SU-DHL-6 (cell line): ENCODE results near the gene ZNF341.

Experiments
- H2AFZ ChIP-seq: fragments of 200-600 bp; sonication (generic); 2 replicates; pipeline ENCODE4 v1.6.1; 2014; ENCODE audit warnings: low read depth, mild to moderate bottlenecking, moderate library complexity, mixed read lengths, antibody characterized with exemption, low read length; ENCODE audit not compliant: severe bottlenecking
- H3F3A ChIP-seq: fragments of 200-600 bp; shearing (Covaris generic); 2 replicates; pipeline ENCODE4 v1.6.0; 2016; ENCODE audit warnings: antibody characterized with exemption, mild to moderate bottlenecking; ENCODE audit not compliant: insufficient read depth
- H3K27ac ChIP-seq: fragments of 200-600 bp; sonication (generic); 2 replicates; pipeline ENCODE4 v1.5.1; 2016; ENCODE audit warnings: low read depth, mild to moderate bottlenecking, low read length, moderate library complexity, mixed read lengths
- H3K27me3 ChIP-seq: fragments of 200-600 bp; sonication (generic), shearing (Covaris generic); 2 replicates; pipeline ENCODE4 v1.6.0; 2014; ENCODE audit warnings: mild to moderate bottlenecking, low read length
- H3K36me3 ChIP-seq: fragments of 200-600 bp; sonication (generic); 2 replicates; pipeline ENCODE4 v1.6.1; 2014; ENCODE audit warnings: mild to moderate bottlenecking, low read length, mixed read lengths
- H3K4me2 ChIP-seq: fragments of 300-600, 200-600 bp; shearing (Covaris generic), sonication (generic); 2 replicates; pipeline ENCODE4 v1.6.0; 2014; ENCODE audit warnings: low read length, low read depth, mild to moderate bottlenecking; ENCODE audit not compliant: poor library complexity, severe bottlenecking
- H3K4me3 ChIP-seq: fragments of 200-600 bp; sonication (generic); 2 replicates; pipeline ENCODE4 v1.5.1; 2014; ENCODE audit warnings: antibody characterized with exemption, low read length, mild to moderate bottlenecking, mixed read lengths; ENCODE audit not compliant: insufficient read depth, poor library complexity, severe bottlenecking
- H3K79me2 ChIP-seq: fragments of 200-600 bp; sonication (generic); 2 replicates; pipeline ENCODE4 v1.6.1; 2014; ENCODE audit warnings: mild to moderate bottlenecking, low read length, moderate library complexity; ENCODE audit not compliant: insufficient read depth
- H3K9ac ChIP-seq: fragments of 200-600 bp; sonication (generic); 2 replicates; pipeline ENCODE4 v1.7.0; 2014; ENCODE audit warnings: mild to moderate bottlenecking, low read length
- H3K9me2 ChIP-seq: fragments of 200-600 bp; sonication (generic); replicated peaks from 2 replicates; pipeline ENCODE4 v1.6.1; 2014; ENCODE audit warnings: low read length; ENCODE audit not compliant: insufficient read depth
- H3K9me3 ChIP-seq: fragments of 200-600 bp; sonication (generic); 2 replicates; pipeline ENCODE4 v1.6.1; 2014; ENCODE audit warnings: low read length, mixed read lengths; ENCODE audit not compliant: insufficient read depth
- H4K20me1 ChIP-seq: fragments of 200-600 bp; sonication (generic); 2 replicates; pipeline ENCODE4 v1.6.1; 2014; ENCODE audit warnings: low read depth, mild to moderate bottlenecking, antibody characterized with exemption, low read length, moderate library complexity, mixed read lengths
- CTCF ChIP-seq: fragments of 200-600 bp; sonication (generic); IDR thresholded peaks from one replicate; pipeline ENCODE4 v1.5.1; 2017; ENCODE audit warnings: antibody characterized with exemption, mild to moderate bottlenecking, low read length, moderate library complexity; ENCODE audit not compliant: insufficient read depth, poor library complexity, severe bottlenecking
- EZH2phosphoT487 ChIP-seq: fragments of 200-600 bp; sonication (generic), shearing (Covaris generic); conservative IDR thresholded peaks from 2 replicates; pipeline ENCODE4 v1.6.1; 2018; ENCODE audit warnings: mild to moderate bottlenecking, antibody characterized with exemption, low read length, moderate library complexity, mixed read lengths

The ZNF341 gene

GRCh38 chr20:33811776-33812151 is 80.0 kb downstream of the ZNF341 start:
- peaks cover 10% of the 10 kb centered on the region; the same call in 1 of the 2 replicates for H4K20me1 ChIP-seq

DNA sequence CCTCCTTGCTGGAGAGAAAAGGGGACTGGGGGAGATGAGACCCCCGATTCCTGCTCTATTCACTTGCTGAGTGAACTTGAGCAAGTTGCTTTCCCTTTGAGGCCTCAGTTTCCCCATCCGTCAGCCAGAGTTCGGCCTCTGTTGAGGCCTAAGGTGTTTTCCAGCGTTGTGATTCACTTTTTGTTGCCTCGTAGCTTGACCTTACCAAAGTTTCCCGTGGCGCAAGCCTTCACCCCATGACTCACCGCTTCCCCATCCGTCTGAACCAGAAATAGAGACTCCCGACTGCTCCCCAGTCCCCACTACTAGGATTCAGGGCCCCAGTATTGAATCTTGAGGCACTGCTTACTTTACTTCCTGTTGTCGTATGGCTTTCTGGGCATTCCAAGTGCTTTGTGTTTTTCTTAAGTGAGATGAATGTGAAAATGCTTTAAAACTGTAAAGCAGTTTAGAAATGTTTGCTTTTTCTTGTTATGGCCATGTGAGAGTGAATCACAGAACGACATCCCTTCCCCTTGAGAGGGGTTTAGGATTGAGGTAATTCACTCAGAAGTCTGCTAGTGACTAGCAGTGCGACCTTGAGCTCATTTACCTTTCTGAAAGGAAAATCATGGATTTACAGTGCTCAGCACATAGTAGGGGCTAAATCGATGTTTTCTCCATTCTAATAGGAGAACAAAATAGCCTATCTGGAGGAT is 80.5 kb downstream of the ZNF341 start:
- peak overlapping the region; percentile 94 for H3K4me3 ChIP-seq
- H3K79me2 ChIP-seq, result peaks cover 60% of the 10 kb centered on the region
- H3K9me3 ChIP-seq, result no peaks in the 10 kb centered on the region
- H3K27me3 ChIP-seq, result no peaks in the 10 kb centered on the region
- H3K36me3 ChIP-seq, result 0 out of 2 replicates have a peak, but pooled peaks cover 4% of the 10 kb centered on the region
- no peak overlapping the region for H2AFZ ChIP-seq
- H3K9ac ChIP-seq, result peak overlapping the region; percentile 92
- peak overlapping the region; percentile 74 for H3K4me2 ChIP-seq
- H3K27ac ChIP-seq, result peak overlapping the region; percentile 81
- H3K9me2 ChIP-seq, result no peaks in the 10 kb centered on the region
- H3F3A ChIP-seq, result 0 out of 2 replicates have a peak, but pooled peaks cover under 1% of the 10 kb centered on the region
- H4K20me1 ChIP-seq, result peaks cover 10% of the 10 kb centered on the region; the same call in 1 of the 2 replicates
- TF ChIP-seq EZH2phosphoT487, result no peak
- TF ChIP-seq CTCF, result no peak

More at GRCh38 chr20:33811776-33812151, 80.0 kb downstream of the ZNF341 start:
- no peaks in the 10 kb centered on the region for H3K27me3 ChIP-seq
- TF ChIP-seq CTCF (no peak), EZH2phosphoT487 (no peak)
- no peaks in the 10 kb centered on the region for H3K9me3 ChIP-seq
- peak overlapping the region; percentile 81 for H3K27ac ChIP-seq
- no peak overlapping the region for H2AFZ ChIP-seq
- H3K9ac ChIP-seq, result peak overlapping the region; percentile 92
- H3K36me3 ChIP-seq, result 0 out of 2 replicates have a peak, but pooled peaks cover 4% of the 10 kb centered on the region
- peaks cover 55% of the 10 kb centered on the region for H3K79me2 ChIP-seq
- no peaks in the 10 kb centered on the region for H3F3A ChIP-seq
- H3K4me2 ChIP-seq, result peak overlapping the region; percentile 74
- peak overlapping the region; percentile 94 for H3K4me3 ChIP-seq
- H3K9me2 ChIP-seq, result no peaks in the 10 kb centered on the region

GRCh38 chr20:33812908-33813462 is 81.2 kb downstream of the ZNF341 start:
- 0 out of 2 replicates have a peak, but pooled peaks cover 8% of the 10 kb centered on the region for H3F3A ChIP-seq
- peak overlapping the region; percentile 92 for H3K9ac ChIP-seq
- no peaks in the 10 kb centered on the region for H3K9me2 ChIP-seq
- peaks cover 10% of the 10 kb centered on the region; the same call in 1 of the 2 replicates for H4K20me1 ChIP-seq
- no peak for TF ChIP-seq CTCF
- TF ChIP-seq EZH2phosphoT487, result no peak
- peak overlapping the region; percentile 74 for H3K4me2 ChIP-seq
- no peaks in the 10 kb centered on the region for H3K9me3 ChIP-seq
- no peaks in the 10 kb centered on the region for H3K27me3 ChIP-seq
- peak overlapping the region; percentile 81 for H3K27ac ChIP-seq
- no peak overlapping the region for H2AFZ ChIP-seq
- 0 out of 2 replicates have a peak, but pooled peaks cover 4% of the 10 kb centered on the region for H3K36me3 ChIP-seq
- H3K4me3 ChIP-seq, result peak overlapping the region; percentile 94
- H3K79me2 ChIP-seq, result peaks cover 67% of the 10 kb centered on the region
